HG03575 (cell line): ENCODE data around the gene PEPD.
"Not testable (repeated sequence)": the region's sequence is repeated elsewhere in the genome, so short reads cannot be mapped to it uniquely, and the experiment has no call there.

Source experiments
- ATAC-seq: cut with Tn5 transposase; IDR thresholded peaks from one replicate; pipeline ENCODE4 v1.9.1; 2021; ENCODE audit not compliant: unreplicated experiment, insufficient number of reproducible peaks, low FRiP score; ENCODE audit errors: extremely low read depth

Gene PEPD

GRCh38 chr19:33521480-33522370 lies at the start of gene PEPD:
Gene PEPD (minus strand): TSS chr19:33521791. CDS start chr19:33521760, 31 bp downstream.
- peak; percentile 44 for ATAC-seq

DNA sequence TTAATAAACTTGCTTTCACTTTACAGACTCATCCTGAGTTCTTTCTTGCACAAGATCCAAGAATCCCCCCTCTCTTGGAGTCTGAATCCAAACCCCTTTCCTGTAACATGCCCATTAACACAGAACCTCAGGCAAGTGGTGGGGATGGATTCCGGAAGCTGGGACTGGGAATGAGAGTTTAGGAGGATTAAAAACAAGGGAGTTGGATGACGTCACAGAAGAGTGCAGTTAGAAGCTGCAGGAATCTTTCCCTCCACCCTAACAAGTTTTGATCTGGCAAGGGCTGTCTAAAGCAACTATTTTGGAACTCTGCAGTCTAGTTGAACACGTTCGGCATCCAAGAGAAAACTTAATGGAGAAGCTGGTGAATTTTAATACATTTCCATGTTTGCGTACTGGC lies 48.2 kb upstream of the PEPD start:
- no peak for ATAC-seq

DNA sequence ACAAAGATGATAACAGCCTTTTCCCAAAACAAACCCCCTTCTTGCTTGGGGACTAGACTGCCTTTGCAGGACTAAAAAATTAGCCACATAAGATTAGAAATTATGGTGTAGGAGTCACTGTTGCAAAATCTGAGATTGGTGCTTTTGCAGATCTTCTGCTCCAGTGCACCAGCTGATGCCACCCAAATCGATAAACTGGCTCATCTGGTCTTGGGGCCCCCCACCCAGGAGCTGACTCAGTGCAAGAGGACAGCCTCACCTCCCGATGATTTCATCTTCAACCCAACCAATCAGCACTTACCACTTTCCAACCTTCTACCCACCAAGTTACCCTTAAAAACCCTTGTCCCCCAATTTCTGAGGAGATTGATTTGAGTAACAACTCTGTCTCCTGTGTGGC lies 47.1 kb upstream of the PEPD start:
- ATAC-seq = no peak

GRCh38 chr19:33564836-33565338 lies 43.3 kb upstream of the PEPD start:
- no peak for ATAC-seq

GRCh38 chr19:33562636-33563035 lies 41.0 kb upstream of the PEPD start:
- ATAC-seq = no peak

- ATAC-seq = not testable (repeated sequence)
Measured at GRCh38 chr19:33561666-33562065, 40.1 kb upstream of the PEPD start.

DNA sequence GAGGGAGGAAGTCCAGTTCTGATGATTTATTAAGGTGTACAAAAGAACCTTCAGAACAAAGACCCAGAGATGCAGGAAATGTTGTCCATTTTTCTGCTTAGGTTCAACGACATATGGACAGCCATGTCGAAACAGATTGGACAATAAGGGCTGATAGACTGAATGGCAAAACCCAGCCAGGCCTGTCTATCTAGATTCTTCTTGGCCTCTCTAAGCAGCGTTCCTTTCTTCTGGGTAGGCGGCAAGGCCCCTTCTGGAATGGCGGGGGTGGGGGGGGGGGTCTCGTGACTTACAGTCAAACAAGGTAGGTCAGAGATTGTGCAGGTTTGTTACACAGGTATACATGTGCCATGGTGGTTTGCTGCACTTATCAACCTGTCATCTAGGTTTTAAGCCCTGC lies 39.7 kb upstream of the PEPD start:
- no peak for ATAC-seq

GRCh38 chr19:33559996-33560395 lies 38.4 kb upstream of the PEPD start:
- no peak for ATAC-seq

DNA sequence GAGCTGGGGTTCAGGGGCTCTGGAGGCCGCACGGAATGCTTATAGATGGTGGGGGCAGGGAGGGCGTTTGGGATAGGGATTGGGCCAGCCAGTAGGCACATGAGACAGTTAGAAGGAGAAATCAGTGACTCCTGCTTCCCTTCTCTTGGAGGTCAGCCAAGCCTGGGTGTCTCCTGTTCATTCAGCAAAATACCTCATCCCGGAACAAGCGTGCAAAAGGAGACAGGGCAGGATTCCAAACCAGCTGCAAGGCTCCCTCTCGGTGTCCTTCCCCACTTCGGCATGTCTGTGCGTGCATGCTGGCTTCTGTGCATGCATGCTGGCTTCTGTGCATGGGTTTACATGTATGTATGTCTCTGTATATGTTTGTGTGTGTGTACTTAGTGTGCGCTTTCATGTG lies 37.3 kb upstream of the PEPD start:
- no peak for ATAC-seq

DNA sequence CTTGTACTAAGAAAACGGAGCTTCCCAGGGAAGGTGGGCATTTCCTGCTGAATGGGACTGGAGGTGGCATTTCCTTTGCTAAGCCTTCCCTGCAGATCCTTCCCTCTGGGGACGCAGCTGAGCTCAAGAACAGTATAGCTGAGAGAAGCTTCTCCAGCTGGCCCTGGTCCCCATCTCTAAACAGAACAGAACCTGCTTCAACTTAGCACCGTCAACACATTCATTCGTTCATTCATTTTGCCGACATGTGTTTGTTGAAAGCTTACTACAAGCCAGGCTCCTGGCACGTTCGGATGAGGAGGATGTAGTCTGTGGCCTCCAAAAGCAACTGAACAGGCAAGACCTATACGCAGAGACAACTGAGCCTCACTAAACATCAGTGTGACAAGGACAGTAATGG lies 36.6 kb upstream of the PEPD start:
- no peak for ATAC-seq

DNA sequence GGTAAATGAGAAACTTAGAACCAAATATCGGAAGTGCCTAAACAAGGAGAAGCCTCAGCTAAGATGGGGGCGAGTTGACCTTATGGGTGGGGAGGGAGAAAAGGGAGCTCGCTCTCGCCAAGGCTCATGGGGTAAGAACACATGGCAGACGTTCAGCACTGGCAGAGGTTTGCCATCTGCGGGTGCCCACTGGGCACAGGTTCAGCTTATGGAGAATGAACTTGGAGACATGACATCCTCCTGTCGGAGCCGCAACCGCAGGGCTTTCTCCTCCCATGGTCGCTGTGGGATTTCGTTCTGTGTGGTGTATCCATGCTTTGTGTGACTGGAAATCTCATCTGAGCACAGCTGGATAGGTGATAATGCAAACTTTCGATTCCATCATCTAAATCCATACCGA lies 36.1 kb upstream of the PEPD start:
- ATAC-seq = no peak

DNA sequence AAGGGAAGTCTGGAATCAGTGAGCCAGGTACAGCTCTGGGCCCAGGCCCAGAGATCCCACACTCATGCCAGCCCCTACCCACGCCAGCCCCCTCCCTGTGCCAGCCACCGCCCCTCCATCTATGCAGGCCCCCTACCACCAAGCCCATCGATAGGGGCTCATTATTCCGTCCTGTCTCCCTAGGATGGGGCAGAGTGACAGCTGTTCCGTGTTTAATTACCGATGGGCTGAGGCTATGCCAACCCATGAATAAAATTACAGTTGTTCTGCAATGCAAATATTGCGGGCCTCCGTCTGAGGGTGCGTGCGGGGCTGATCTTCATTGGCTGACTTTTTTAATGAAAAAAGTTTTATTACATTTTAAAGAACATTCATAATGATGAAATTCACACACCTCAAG lies 35.6 kb upstream of the PEPD start:
- no peak for ATAC-seq

GRCh38 chr19:33556261-33556660 lies 34.7 kb upstream of the PEPD start:
- no peak for ATAC-seq

DNA sequence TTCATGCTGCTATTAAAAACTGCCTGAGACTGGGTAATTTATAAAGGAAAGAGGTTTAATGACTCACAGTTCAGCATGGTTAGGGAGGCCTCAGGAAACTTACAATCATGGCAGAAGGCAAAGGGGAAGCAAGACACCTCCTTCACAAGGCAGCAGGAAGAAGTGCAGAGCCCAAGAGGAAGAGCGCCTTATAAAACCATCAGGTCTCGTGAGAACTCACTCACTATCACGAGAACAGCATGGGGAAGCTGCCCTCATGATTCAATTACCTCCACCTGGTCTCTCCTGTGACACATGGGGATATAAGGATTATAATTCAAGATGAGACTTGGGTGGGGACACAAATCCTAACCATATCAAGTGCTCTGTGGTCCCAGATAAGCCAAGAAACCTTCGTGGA lies 34.1 kb upstream of the PEPD start:
- ATAC-seq = not testable (repeated sequence)

- no peak for ATAC-seq
Measured at GRCh38 chr19:33554821-33555220, 33.2 kb upstream of the PEPD start.

- no peak for ATAC-seq
Measured at GRCh38 chr19:33554391-33554790, 32.8 kb upstream of the PEPD start.

GRCh38 chr19:33553530-33554310 lies 32.1 kb upstream of the PEPD start:
- ATAC-seq = no peak

- ATAC-seq = no peak
Measured at GRCh38 chr19:33552928-33553279, 31.3 kb upstream of the PEPD start.

DNA sequence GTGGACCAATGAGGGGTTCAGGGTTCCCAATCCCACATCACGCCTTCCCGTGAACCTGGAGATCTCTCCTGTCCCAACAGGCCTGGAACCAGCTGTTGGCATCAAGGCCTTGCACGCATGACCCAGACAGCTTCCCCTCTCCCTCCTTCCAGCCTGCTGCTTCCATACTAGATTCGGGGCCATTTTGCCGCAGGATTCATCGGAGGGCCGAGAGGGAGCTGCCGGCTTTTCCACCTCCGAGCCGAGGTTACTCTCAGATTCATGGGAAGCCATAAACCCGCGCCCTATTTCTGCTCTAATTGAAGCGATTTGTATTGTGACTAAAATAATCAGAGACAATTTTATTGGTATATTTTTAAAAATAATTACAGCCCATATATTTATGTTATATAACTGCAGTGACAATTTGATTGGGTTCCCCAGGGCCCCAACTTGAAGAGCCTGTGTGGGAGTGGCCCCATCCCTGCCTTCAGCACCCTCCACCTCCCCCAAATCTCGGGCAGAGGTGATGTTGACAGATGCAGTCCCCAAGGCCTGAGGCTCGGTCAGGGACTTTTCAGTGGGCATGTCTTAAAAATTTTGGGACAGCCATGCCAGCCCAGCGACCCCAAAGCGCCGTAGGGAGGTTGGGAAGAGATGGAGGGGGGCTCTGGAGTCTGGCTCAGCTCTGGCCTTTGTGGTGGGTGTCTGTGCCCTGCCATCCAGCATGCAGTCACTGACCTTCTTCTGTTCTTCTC lies 30.8 kb upstream of the PEPD start:
- no peak for ATAC-seq
